ENCODE data around the gene C17orf67. TPM values are rescaled to one million over a fixed set of nuclear protein-coding genes. Genes with fewer than 3 reads are reported as not detected.

Gene C17orf67
- total and polyA plus RNA-seq, 10 of the 15 experiments (the other 5 are each of a cell fraction or from before 2014, with no cell fraction given): 0.24 to 3.3 (median 0.89) TPM

DNA sequence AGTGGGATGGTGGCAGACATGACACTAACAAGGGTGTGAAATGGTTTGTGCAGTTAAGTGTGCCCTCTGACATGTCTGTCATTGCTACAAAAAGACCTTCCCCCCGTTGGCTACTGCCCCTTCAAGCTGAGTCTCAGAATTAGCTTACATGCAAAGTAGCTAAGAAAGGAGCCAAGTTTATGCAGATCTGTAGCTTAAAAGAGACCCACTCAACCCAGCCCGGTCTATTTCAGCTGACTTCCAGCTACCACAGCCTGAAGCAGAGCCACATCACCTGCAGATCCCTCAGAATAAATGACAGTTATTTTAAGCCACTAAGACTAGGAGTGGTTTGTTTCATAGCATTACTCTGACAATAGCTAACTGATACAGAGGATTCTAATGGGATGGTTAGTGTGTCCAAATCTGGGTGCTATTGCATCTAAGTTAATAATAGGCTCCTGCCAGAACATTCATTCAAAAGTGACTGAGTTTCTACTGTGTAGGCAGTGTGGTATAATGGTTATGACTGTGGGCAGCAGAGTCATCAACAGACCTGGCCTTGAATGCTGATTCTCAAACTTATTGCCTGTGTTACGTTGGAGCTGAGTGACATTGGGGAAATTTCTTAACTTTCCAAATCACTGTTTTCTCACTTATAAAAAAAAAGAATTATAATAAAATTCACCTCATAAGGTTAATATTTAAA lies 11.7 kb downstream of the C17orf67 start:
- no peaks in the 10 kb centered on the region for H3K36me3 ChIP-seq (ENCODE audit: control insufficient read depth in 2 of 2, insufficient read depth in 2 of 2, low read length in 1 of 2)
- TF ChIP-seq MTA3 (IDR thresholded peaks at IDR 0.05; ENCODE audit: borderline replicate concordance, low read length) (no peak), ASH2L (IDR thresholded peaks at IDR 0.05; ENCODE audit: borderline replicate concordance, low read depth) (no peak), MYC (IDR thresholded peaks at IDR 0.05; ENCODE audit: insufficient read depth, insufficient read length, insufficient replicate concordance, low read length, severe bottlenecking) (no peak)
- H3K4me3 ChIP-seq: no peak overlapping the region
- ChIA-PET CTCF (interaction anchor here (1.1 to 13.1 kb wide), 6 partner anchors 48 to 139 kb away, joined by 3 to 184 read pairs (median 5); partner anchors contain the start of gene COIL), SMC1A (ENCODE audit: uncharacterized antibody, unreplicated experiment) (interaction anchor here (0.6 to 4.0 kb wide), 7 partner anchors 15 to 120 kb away, joined by 3 to 26 read pairs (median 5); partner anchors contain the start of gene TRIM25), RAD21 (ENCODE audit: unreplicated experiment) (interaction anchor here (0.8 to 3.6 kb wide), 6 partner anchors 11 to 187 kb away, joined by 3 to 22 read pairs (median 4); partner anchors contain the start of gene TRIM25), POLR2A (interaction anchor here (0.5 kb wide), 1 partner anchor 180 kb away, joined by 3 read pairs; no protein-coding TSS in a partner anchor)
- no peak overlapping the region for H2AFZ ChIP-seq (ENCODE audit: control insufficient read depth, low read depth, low read length)
- no peaks in the 10 kb centered on the region for H4K20me1 ChIP-seq (ENCODE audit: control insufficient read depth, insufficient read depth)
- FAIRE-seq (no peak), DNase-seq (ENCODE audit: low read depth, low spot score) (no peak), ATAC-seq (peak; percentile 35)
- H3K79me2 ChIP-seq (ENCODE audit: control insufficient read depth, insufficient read depth, low read length): no peaks in the 10 kb centered on the region
- H3K9ac ChIP-seq (ENCODE audit: control insufficient read depth, insufficient read depth, low read length): no peak overlapping the region
- no peaks in the 10 kb centered on the region for H3K27me3 ChIP-seq (replicated peaks in 1 of 2; ENCODE audit: control insufficient read depth in 2 of 2, insufficient read depth in 2 of 2, low read length in 1 of 2)
- intact Hi-C loops (cut with micrococcal nuclease; ENCODE audit: unreplicated experiment): no loop called here
- WGBS (ENCODE audit: insufficient coverage, insufficient replicate concordance, low lambda C conversion rate, missing lambda C conversion rate): 2% methylated on average over 3 of the region's 3 CpGs
- H3K4me2 ChIP-seq (ENCODE audit: control insufficient read depth, insufficient read depth): no peak overlapping the region
- no peaks in the 10 kb centered on the region for H3K9me3 ChIP-seq (replicated peaks; ENCODE audit: control insufficient read depth, insufficient read depth, low read length)
- no peak overlapping the region for H3K27ac ChIP-seq (ENCODE audit: control insufficient read depth, insufficient read depth)
- no peaks in the 10 kb centered on the region; the same call in 1 of the 2 replicates for H3K4me1 ChIP-seq (ENCODE audit: control insufficient read depth, insufficient read depth, low read length)
- BruUV-seq (replicated peaks): no TSS peak
- in situ Hi-C loops (cut with MboI): no loop called here

DNA sequence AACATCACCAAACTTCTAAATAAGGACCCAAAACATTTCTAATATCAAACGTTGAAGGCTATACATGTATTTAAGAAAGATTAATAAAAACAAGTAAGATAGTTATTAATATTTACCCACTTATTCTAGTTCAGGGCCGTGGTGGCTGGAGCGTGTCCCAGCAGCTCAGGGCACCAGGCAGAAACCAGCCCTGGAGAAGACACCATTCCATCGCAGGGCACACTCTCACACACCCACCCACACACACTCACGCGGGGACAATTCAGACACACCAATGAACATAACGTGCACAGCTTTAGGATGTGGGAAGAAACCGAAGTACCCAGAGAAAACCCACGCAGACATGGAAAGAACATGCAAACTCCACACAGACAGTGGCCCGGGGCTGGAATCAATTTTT lies 13.5 kb downstream of the C17orf67 start:
- 49% methylated on average over 10 of the region's 10 CpGs for WGBS (ENCODE audit: insufficient coverage, insufficient replicate concordance, low lambda C conversion rate, missing lambda C conversion rate)
- ChIA-PET RAD21 (ENCODE audit: unreplicated experiment) (interaction anchor here (0.9 to 3.6 kb wide), 14 partner anchors 12 to 928 kb away, joined by 3 to 22 read pairs (median 5); no protein-coding TSS in a partner anchor), SMC1A (ENCODE audit: uncharacterized antibody, unreplicated experiment) (interaction anchor here (0.7 to 4.3 kb wide), 27 partner anchors 13 to 262 kb away, joined by 3 to 27 read pairs (median 5); partner anchors contain the start of genes C17orf67, DGKE and TRIM25), POLR2A (interaction anchor here (0.6 to 1.0 kb wide), 3 partner anchors 22 to 133 kb away, joined by 3 read pairs; no protein-coding TSS in a partner anchor), CTCF (interaction anchor here (0.7 to 13.1 kb wide), 41 partner anchors 8 to 1013 kb away, joined by 3 to 184 read pairs (median 5); partner anchors contain the start of genes C17orf67, COIL, DGKE and SCPEP1)
- Histone ChIP-seq H3K27me3 (replicated peaks in 1 of 2; ENCODE audit: control insufficient read depth in 2 of 2, insufficient read depth in 2 of 2, low read length in 1 of 2) (no peaks in the 10 kb centered on the region), H3K79me2 (ENCODE audit: control insufficient read depth, insufficient read depth, low read length) (no peaks in the 10 kb centered on the region), H4K20me1 (ENCODE audit: control insufficient read depth, insufficient read depth) (no peaks in the 10 kb centered on the region), H2AFZ (ENCODE audit: control insufficient read depth, low read depth, low read length) (no peak overlapping the region), H3K9me3 (replicated peaks; ENCODE audit: control insufficient read depth, insufficient read depth, low read length) (no peaks in the 10 kb centered on the region), H3K4me2 (ENCODE audit: control insufficient read depth, insufficient read depth) (no peak overlapping the region), H3K27ac (ENCODE audit: control insufficient read depth, insufficient read depth) (no peak overlapping the region), H3K36me3 (ENCODE audit: control insufficient read depth in 2 of 2, insufficient read depth in 2 of 2, low read length in 1 of 2) (no peaks in the 10 kb centered on the region), H3K4me3 (no peak overlapping the region), H3K9ac (ENCODE audit: control insufficient read depth, insufficient read depth, low read length) (no peak overlapping the region), H3K4me1 (ENCODE audit: control insufficient read depth, insufficient read depth, low read length) (no peaks in the 10 kb centered on the region; the same call in 1 of the 2 replicates)
- BruUV-seq (replicated peaks): no TSS peak
- no peak for ATAC-seq
- DNase-seq (ENCODE audit: low read depth, low spot score): no peak
- no peak for FAIRE-seq
- intact Hi-C loops (cut with micrococcal nuclease; ENCODE audit: unreplicated experiment) (no loop called here), in situ Hi-C loops (cut with MboI) (no loop called here)
- TF ChIP-seq CUX1 (IDR thresholded peaks at IDR 0.05; ENCODE audit: insufficient replicate concordance, low read depth, low read length): no peak
- TF ChIP-seq SUZ12 (IDR thresholded peaks at IDR 0.05; ENCODE audit: unreplicated experiment): no peak
- TF ChIP-seq ZNF274 (IDR thresholded peaks at IDR 0.05; ENCODE audit: insufficient read depth, insufficient read length): no peak
